HT1080 (cell line): ENCODE measurements around the gene TMPRSS5. TPM values are rescaled to one million over a fixed set of nuclear protein-coding genes. Genes with fewer than 3 reads are reported as not detected.
A peak's percentile ranks its signal among the peaks of the same experiment; 100 is the strongest.
"Not testable (repeated sequence)": the region's sequence is repeated elsewhere in the genome, so short reads cannot be mapped to it uniquely, and the experiment has no call there.

Source experiments
- DNase-seq: peaks from one replicate; pipeline ENCODE4 v3.0.0-alpha.2; 2015; ENCODE audit warnings: low read depth
- polyA plus RNA-seq, 2 experiments: library from polyadenylated mRNA; depleted of rRNA; stranded (reverse); fragments of >200 nt; gene quantifications; 2 replicates each; pipeline ENCODE4 v1.2.3, GENCODE V29; 2015
- total RNA-seq: library from RNA; depleted of rRNA; stranded (reverse); fragments of >200 nt; shearing (Covaris generic); gene quantifications from 2 replicates; pipeline ENCODE4 v1.2.3, GENCODE V29; 2014; rRNA removed

TMPRSS5 gene
- 0.13 and 0.14 TPM in 2 replicates for total RNA-seq
- 0.09 and 0.16 TPM in 2 replicates for polyA plus RNA-seq (2015; cell fraction: cytosol; rRNA removed)
- 0.75 and 1.4 TPM in 2 replicates for polyA plus RNA-seq (2015; cell fraction: nucleus; rRNA removed)

GRCh38 chr11:113705871-113706655, at the start of gene TMPRSS5:
Gene TMPRSS5 (minus strand): TSS chr11:113706308. CDS start chr11:113706224, 84 bp downstream.
- DNase-seq = no peak

GRCh38 chr11:113752932-113753331, 46.8 kb upstream of the TMPRSS5 start:
- DNase-seq = no peak

GRCh38 chr11:113736323-113736722, 30.2 kb upstream of the TMPRSS5 start:
- DNase-seq = no peak

GRCh38 chr11:113732092-113732491, 26.0 kb upstream of the TMPRSS5 start:
- no peak for DNase-seq

- DNase-seq = peak; percentile 69
Observed at GRCh38 chr11:113730887-113731726, 25.0 kb upstream of the TMPRSS5 start.

- DNase-seq = no peak
Observed at GRCh38 chr11:113729456-113729855, 23.3 kb upstream of the TMPRSS5 start.

- peak; percentile 50 for DNase-seq
Observed at GRCh38 chr11:113728814-113729213, 22.7 kb upstream of the TMPRSS5 start.

- DNase-seq = no peak
Observed at GRCh38 chr11:113725913-113726312, 19.8 kb upstream of the TMPRSS5 start.

GRCh38 chr11:113725407-113725806, 19.3 kb upstream of the TMPRSS5 start:
- no peak for DNase-seq

- DNase-seq = no peak
Observed at GRCh38 chr11:113724778-113725177, 18.7 kb upstream of the TMPRSS5 start.

- DNase-seq = no peak
Observed at GRCh38 chr11:113723787-113724186, 17.7 kb upstream of the TMPRSS5 start.

- DNase-seq = no peak
Observed at GRCh38 chr11:113722934-113723333, 16.8 kb upstream of the TMPRSS5 start.

GRCh38 chr11:113722221-113722620, 16.1 kb upstream of the TMPRSS5 start:
- no peak for DNase-seq

- DNase-seq = no peak
Observed at GRCh38 chr11:113721462-113722066, 15.5 kb upstream of the TMPRSS5 start.

- DNase-seq = not testable (repeated sequence)
Observed at GRCh38 chr11:113720478-113720877, 14.4 kb upstream of the TMPRSS5 start.

- no peak for DNase-seq
Observed at GRCh38 chr11:113715882-113716625, 9.9 kb upstream of the TMPRSS5 start.

- DNase-seq = no peak
Observed at GRCh38 chr11:113715273-113715672, 9.2 kb upstream of the TMPRSS5 start.

GRCh38 chr11:113710989-113711388, 4.9 kb upstream of the TMPRSS5 start:
- no peak for DNase-seq

- not testable (repeated sequence) for DNase-seq
Observed at GRCh38 chr11:113703551-113703950, 2.6 kb downstream of the TMPRSS5 start.

GRCh38 chr11:113701491-113701890, 4.6 kb downstream of the TMPRSS5 start:
- no peak for DNase-seq

- DNase-seq = no peak
Observed at GRCh38 chr11:113698515-113698914, 7.6 kb downstream of the TMPRSS5 start.
